Thoracic aorta (tissue), 2 donors: ENCODE data around the gene ZNF30. TPM values are rescaled to one million over a fixed set of nuclear protein-coding genes. Genes with fewer than 3 reads are reported as not detected.

Experiments
- ATAC-seq: fragments of 150-250 bp; one replicate; pipeline ENCODE4 v1.8.0; 2017; ENCODE audit warnings: low read depth; ENCODE audit not compliant: insufficient number of reproducible peaks, low FRiP score
- DNase-seq: peaks from one replicate; pipeline ENCODE4 v3.0.0-alpha.2; 2020; ENCODE audit warnings: low spot score
- H3K27ac ChIP-seq, 2 donors: fragments of 200-600 bp; sonication (generic); 1 replicate in 1 of 2; 2 replicates in 1 of 2; pipeline ENCODE4 v1.5.1; 2016; ENCODE audit warnings: mild to moderate bottlenecking in 2 of 2, moderate library complexity in 2 of 2
- H3K27me3 ChIP-seq: fragments of 200-600 bp; sonication (generic); replicated peaks from 2 replicates; pipeline ENCODE4 v1.6.0; 2016; ENCODE audit warnings: mild to moderate bottlenecking; ENCODE audit not compliant: insufficient read depth
- H3K36me3 ChIP-seq: fragments of 200-600 bp; sonication (generic); one replicate; pipeline ENCODE4 v1.5.1; 2016
- H3K4me1 ChIP-seq, 2 donors: fragments of 200-600 bp; sonication (generic); 1 replicate in 1 of 2; 2 replicates in 1 of 2; pipeline versions ENCODE4 v1.5.1 to v1.6.0; 2016; ENCODE audit warnings: low read depth in 2 of 2, mild to moderate bottlenecking in 1 of 2; ENCODE audit not compliant: control insufficient read depth in 1 of 2
- H3K4me3 ChIP-seq: fragments of 200-600 bp; sonication (generic); 2 replicates; pipeline ENCODE4 v1.5.1; 2016; ENCODE audit warnings: mild to moderate bottlenecking
- H3K9me3 ChIP-seq: fragments of 200-600 bp; sonication (generic); 2 replicates; pipeline ENCODE4 v1.5.1; 2016
- CTCF ChIP-seq: fragments of 200-600 bp; sonication (generic); IDR thresholded peaks from one replicate; pipeline ENCODE4 v1.5.1; 2019; ENCODE audit warnings: antibody characterized with exemption
- total RNA-seq, 2 donors: library from RNA; depleted of rRNA; stranded (reverse); fragments of >200 nt; gene quantifications; one replicate each; pipeline versions ENCODE4 v1.1.0 to v1.2.3, GENCODE V29; 2016

Gene ZNF30
- total RNA-seq, 2 donors from 2014 or later: 1.5 to 1.7 TPM

- ATAC-seq (no peak), DNase-seq (no peak)
- H3K4me3 ChIP-seq: no peak overlapping the region
- no peaks in the 10 kb centered on the region for H3K27me3 ChIP-seq
- no peaks in the 10 kb centered on the region for H3K9me3 ChIP-seq
- H3K4me1 ChIP-seq: peaks cover 0 to 8% of the 10 kb centered on the region in 2 donors
- H3K27ac ChIP-seq: no peak overlapping the region
- H3K36me3 ChIP-seq: no peaks in the 10 kb centered on the region
- no peak for TF ChIP-seq CTCF
These were observed 57.1 kb downstream of the ZNF30 start for GRCh38 chr19:34983786-34984185.

- no peak for TF ChIP-seq CTCF
- DNase-seq (no peak), ATAC-seq (no peak)
- Histone ChIP-seq H3K36me3 (no peaks in the 10 kb centered on the region), H3K27me3 (no peaks in the 10 kb centered on the region), H3K4me1 (peaks cover 0 to 8% of the 10 kb centered on the region in 2 donors), H3K4me3 (no peak overlapping the region), H3K27ac (no peak overlapping the region), H3K9me3 (no peaks in the 10 kb centered on the region)
These were observed 57.6 kb downstream of the ZNF30 start for GRCh38 chr19:34984287-34984686.

DNA sequence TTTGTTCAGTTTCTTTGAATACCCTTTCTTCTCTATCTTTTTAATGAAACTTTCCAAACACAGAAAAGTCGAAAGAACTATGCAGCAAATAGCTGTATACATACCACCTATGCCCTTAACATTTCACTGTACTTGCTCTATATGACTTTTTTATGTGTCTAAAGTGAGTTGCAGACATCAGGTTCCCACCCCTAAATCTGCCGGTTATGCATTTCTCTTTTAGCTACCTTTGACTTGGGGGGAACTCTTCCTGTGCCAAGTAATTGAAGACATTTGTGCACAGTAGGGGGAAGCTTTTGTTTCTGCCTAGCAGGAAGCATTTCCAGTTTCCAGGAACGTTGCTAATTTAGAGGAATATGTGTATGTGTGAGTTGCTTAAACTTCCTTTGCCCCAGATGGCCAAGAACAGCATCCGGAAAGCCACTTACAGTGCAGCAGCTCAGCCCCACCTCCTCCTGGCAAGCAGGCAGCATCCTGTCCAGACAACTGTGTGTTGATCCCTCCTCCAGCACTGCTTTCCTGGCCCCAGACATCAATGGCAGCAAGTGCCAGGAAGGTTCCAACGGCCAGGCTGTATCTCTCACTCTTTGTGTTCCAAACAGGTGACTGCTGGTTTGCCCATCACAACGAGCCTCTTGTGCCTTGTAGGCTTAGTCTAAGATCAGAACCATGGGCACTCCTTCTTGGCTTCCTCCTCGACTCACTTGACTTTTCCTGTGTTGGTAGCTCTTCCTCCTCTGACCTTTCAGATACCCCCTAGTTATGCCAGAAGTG is 58.7 kb downstream of the ZNF30 start:
- Histone ChIP-seq H3K9me3 (no peaks in the 10 kb centered on the region), H3K27ac (no peak overlapping the region), H3K36me3 (no peaks in the 10 kb centered on the region), H3K27me3 (no peaks in the 10 kb centered on the region), H3K4me1 (peaks cover 0 to 8% of the 10 kb centered on the region in 2 donors), H3K4me3 (no peak overlapping the region)
- no peak for TF ChIP-seq CTCF
- DNase-seq (no peak), ATAC-seq (peak; percentile 28)

DNA sequence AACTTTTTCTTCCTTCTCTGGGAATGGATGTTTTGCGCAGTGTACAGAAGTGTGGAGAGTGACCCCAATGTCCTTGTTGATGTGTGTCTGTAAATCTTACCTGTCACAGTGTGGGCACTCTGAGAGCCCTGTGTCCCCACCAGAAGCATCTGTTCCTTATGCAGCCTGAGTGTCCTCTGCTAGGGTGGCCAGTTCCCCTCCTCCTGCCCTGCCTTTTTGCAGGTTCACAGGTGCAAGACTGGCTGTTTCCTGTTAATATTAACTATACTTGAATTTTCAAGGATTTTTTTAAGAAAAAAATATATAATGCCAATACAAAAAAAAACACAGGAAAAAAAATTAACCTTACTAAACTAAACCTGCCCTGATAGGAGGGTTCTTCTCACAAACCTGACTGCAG is 61.4 kb downstream of the ZNF30 start:
- Histone ChIP-seq H3K27me3 (no peaks in the 10 kb centered on the region), H3K9me3 (no peaks in the 10 kb centered on the region), H3K27ac (no peak overlapping the region), H3K36me3 (no peaks in the 10 kb centered on the region), H3K4me1 (peaks cover 0 to 8% of the 10 kb centered on the region in 2 donors), H3K4me3 (no peak overlapping the region)
- ATAC-seq (no peak), DNase-seq (no peak)
- TF ChIP-seq CTCF: no peak

DNA sequence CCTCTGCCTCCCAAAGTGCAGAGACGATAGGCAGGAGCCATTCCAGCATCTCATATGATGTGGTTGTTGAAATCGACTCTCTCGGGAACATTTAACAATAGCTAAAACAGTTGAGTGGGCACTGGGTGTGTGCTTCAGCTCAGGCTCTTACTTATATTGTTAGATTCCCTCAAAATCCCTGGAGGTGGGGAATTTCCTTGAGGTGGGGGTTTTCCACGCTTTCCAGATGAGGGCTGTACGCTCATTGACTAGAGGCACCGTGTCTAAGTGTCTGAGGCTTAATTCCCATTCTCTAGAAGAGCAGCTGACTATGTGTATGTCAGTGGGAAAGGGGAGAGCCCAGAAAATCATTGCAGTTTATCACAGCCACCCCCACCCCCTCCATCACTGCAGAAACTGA is 62.6 kb downstream of the ZNF30 start:
- Histone ChIP-seq H3K36me3 (no peaks in the 10 kb centered on the region), H3K27ac (no peak overlapping the region), H3K9me3 (no peaks in the 10 kb centered on the region), H3K4me1 (peaks cover 0 to 10% of the 10 kb centered on the region in 2 donors), H3K4me3 (no peak overlapping the region), H3K27me3 (no peaks in the 10 kb centered on the region)
- ATAC-seq: no peak
- DNase-seq: no peak
- no peak for TF ChIP-seq CTCF
